Measurements from ENCODE around the gene ADPRS. TPM values are rescaled to one million over a fixed set of nuclear protein-coding genes. Genes with fewer than 3 reads are reported as not detected.

The ADPRS gene
- total and polyA plus RNA-seq, 2 experiments from 2014 or later = 22.6 to 46.6 TPM

DNA sequence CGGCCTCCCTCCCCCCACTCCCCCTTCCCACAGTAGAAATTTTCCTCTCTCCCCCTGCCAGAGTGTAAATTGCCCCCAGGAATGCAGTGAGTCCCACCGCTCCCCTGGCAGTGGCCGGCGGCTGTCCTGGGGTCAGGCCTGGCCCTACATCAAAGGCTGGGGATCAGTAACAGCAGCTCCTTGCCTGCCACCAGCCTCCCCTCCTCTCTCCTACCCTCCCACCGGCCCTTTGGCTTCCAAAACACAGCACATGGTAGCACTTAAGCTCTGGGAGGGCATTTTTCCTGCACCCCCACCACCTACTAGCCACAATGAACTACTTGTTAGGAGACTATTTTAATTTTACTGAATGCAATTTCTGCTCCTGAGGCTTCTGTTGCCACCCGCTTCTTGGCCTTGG is 45.3 kb downstream of the ADPRS start (continued):
- TF ChIP-seq, protein P1, sequence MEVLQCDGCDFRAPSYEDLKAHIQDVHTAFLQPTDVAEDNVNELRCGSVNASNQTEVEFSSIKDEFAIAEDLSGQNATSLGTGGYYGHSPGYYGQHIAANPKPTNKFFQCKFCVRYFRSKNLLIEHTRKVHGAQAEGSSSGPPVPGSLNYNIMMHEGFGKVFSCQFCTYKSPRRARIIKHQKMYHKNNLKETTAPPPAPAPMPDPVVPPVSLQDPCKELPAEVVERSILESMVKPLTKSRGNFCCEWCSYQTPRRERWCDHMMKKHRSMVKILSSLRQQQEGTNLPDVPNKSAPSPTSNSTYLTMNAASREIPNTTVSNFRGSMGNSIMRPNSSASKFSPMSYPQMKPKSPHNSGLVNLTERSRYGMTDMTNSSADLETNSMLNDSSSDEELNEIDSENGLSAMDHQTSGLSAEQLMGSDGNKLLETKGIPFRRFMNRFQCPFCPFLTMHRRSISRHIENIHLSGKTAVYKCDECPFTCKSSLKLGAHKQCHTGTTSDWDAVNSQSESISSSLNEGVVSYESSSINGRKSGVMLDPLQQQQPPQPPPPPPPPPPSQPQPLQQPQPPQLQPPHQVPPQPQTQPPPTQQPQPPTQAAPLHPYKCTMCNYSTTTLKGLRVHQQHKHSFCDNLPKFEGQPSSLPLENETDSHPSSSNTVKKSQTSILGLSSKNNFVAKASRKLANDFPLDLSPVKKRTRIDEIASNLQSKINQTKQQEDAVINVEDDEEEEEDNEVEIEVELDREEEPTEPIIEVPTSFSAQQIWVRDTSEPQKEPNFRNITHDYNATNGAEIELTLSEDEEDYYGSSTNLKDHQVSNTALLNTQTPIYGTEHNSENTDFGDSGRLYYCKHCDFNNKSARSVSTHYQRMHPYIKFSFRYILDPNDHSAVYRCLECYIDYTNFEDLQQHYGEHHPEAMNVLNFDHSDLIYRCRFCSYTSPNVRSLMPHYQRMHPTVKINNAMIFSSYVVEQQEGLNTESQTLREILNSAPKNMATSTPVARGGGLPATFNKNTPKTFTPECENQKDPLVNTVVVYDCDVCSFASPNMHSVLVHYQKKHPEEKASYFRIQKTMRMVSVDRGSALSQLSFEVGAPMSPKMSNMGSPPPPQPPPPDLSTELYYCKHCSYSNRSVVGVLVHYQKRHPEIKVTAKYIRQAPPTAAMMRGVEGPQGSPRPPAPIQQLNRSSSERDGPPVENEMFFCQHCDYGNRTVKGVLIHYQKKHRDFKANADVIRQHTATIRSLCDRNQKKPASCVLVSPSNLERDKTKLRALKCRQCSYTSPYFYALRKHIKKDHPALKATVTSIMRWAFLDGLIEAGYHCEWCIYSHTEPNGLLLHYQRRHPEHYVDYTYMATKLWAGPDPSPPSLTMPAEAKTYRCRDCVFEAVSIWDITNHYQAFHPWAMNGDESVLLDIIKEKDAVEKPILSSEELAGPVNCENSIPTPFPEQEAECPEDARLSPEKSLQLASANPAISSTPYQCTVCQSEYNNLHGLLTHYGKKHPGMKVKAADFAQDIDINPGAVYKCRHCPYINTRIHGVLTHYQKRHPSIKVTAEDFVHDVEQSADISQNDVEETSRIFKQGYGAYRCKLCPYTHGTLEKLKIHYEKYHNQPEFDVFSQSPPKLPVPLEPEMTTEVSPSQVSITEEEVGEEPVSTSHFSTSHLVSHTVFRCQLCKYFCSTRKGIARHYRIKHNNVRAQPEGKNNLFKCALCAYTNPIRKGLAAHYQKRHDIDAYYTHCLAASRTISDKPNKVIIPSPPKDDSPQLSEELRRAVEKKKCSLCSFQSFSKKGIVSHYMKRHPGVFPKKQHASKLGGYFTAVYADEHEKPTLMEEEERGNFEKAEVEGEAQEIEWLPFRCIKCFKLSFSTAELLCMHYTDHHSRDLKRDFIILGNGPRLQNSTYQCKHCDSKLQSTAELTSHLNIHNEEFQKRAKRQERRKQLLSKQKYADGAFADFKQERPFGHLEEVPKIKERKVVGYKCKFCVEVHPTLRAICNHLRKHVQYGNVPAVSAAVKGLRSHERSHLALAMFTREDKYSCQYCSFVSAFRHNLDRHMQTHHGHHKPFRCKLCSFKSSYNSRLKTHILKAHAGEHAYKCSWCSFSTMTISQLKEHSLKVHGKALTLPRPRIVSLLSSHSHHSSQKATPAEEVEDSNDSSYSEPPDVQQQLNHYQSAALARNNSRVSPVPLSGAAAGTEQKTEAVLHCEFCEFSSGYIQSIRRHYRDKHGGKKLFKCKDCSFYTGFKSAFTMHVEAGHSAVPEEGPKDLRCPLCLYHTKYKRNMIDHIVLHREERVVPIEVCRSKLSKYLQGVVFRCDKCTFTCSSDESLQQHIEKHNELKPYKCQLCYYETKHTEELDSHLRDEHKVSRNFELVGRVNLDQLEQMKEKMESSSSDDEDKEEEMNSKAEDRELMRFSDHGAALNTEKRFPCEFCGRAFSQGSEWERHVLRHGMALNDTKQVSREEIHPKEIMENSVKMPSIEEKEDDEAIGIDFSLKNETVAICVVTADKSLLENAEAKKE (CRISPR knock-in tag; IDR thresholded peaks at IDR 0.05) = no peak
- TF ChIP-seq, protein P2, sequence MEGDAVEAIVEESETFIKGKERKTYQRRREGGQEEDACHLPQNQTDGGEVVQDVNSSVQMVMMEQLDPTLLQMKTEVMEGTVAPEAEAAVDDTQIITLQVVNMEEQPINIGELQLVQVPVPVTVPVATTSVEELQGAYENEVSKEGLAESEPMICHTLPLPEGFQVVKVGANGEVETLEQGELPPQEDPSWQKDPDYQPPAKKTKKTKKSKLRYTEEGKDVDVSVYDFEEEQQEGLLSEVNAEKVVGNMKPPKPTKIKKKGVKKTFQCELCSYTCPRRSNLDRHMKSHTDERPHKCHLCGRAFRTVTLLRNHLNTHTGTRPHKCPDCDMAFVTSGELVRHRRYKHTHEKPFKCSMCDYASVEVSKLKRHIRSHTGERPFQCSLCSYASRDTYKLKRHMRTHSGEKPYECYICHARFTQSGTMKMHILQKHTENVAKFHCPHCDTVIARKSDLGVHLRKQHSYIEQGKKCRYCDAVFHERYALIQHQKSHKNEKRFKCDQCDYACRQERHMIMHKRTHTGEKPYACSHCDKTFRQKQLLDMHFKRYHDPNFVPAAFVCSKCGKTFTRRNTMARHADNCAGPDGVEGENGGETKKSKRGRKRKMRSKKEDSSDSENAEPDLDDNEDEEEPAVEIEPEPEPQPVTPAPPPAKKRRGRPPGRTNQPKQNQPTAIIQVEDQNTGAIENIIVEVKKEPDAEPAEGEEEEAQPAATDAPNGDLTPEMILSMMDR (conservative IDR thresholded peaks at IDR 0.05; ENCODE audit: low read depth in 2 of 2) = no peak
- no peak for TF ChIP-seq POLR2AphosphoS5 (IDR thresholded peaks at IDR 0.05; ENCODE audit: low read depth)
- TF ChIP-seq EZH2 (IDR thresholded peaks at IDR 0.05; ENCODE audit: low read depth, unreplicated experiment) = no peak
- TF ChIP-seq STAT1 (IDR thresholded peaks at IDR 0.05; ENCODE audit: unreplicated experiment) = no peak
- TF ChIP-seq EZH2phosphoT487 (IDR thresholded peaks at IDR 0.05; ENCODE audit: unreplicated experiment) = no peak
- TF ChIP-seq ZNF114 (CRISPR knock-in tag; IDR thresholded peaks at IDR 0.05) = no peak

Data from GM23338 (cell line).